Heart left ventricle (tissue), 16 donors: Measurements from ENCODE around the gene SERPINA5. TPM values are rescaled to one million over a fixed set of nuclear protein-coding genes. Genes with fewer than 3 reads are reported as not detected.
A peak's percentile ranks its signal among the peaks of the same experiment; 100 is the strongest.

ENCODE experiments used
- ATAC-seq, 4 donors: fragments of 200-7000 bp; cut with Tn5 transposase; one replicate each; pipeline ENCODE4 v1.9.1; 2020 to 2022; ENCODE audit warnings: moderate library complexity in 4 of 4, mild to moderate bottlenecking in 3 of 4, moderate number of reproducible peaks in 1 of 4
- DNase-seq, 5 donors: peaks; one replicate each; pipeline ENCODE4 v3.0.0-alpha.2; 2020
- H3K27ac ChIP-seq, 12 donors: fragments of 200-600 bp; sonication (generic) in 4 of 12; one replicate each; pipeline versions ENCODE4 v1.5.0 to v1.8.0; 2016 to 2022; ENCODE audit warnings: mild to moderate bottlenecking in 2 of 12
- H3K27me3 ChIP-seq, 9 donors: fragments of 200-600 bp; sonication (generic) in 2 of 9; one replicate each; pipeline versions ENCODE4 v1.5.1 to v1.8.0; 2016 to 2022; ENCODE audit warnings: mild to moderate bottlenecking in 3 of 9
- H3K36me3 ChIP-seq, 9 donors: fragments of 200-600 bp; sonication (generic) in 2 of 9; one replicate each; pipeline versions ENCODE4 v1.5.0 to v1.8.0; 2018 to 2022; ENCODE audit warnings: mild to moderate bottlenecking in 2 of 9
- H3K4me1 ChIP-seq, 12 donors: fragments of 200-600 bp; sonication (generic) in 4 of 12; one replicate each; pipeline versions ENCODE4 v1.5.0 to v1.8.0; 2016 to 2022; ENCODE audit warnings: mild to moderate bottlenecking in 3 of 12
- H3K4me3 ChIP-seq, 12 donors: fragments of 200-600 bp; sonication (generic) in 4 of 12; one replicate each; pipeline versions ENCODE4 v1.5.0 to v1.8.0; 2017 to 2022; ENCODE audit warnings: mild to moderate bottlenecking in 9 of 12, moderate library complexity in 4 of 12
- H3K9me3 ChIP-seq, 12 donors: fragments of 200-600 bp; sonication (generic) in 4 of 12; one replicate each; pipeline versions ENCODE4 v1.5.0 to v1.8.0; 2016 to 2022; ENCODE audit warnings: mild to moderate bottlenecking in 1 of 12
- CTCF ChIP-seq, 12 donors: fragments of 200-600 bp; sonication (generic) in 4 of 12; IDR thresholded peaks; one replicate each; pipeline versions ENCODE4 v1.5.0 to v1.8.0; 2018 to 2022; ENCODE audit warnings: antibody characterized with exemption in 12 of 12, mild to moderate bottlenecking in 5 of 12
- POLR2A ChIP-seq, 2 donors: fragments of 450-650 bp; IDR thresholded peaks; one replicate each; pipeline ENCODE4 v1.6.1; 2017; ENCODE audit warnings: antibody characterized with exemption in 2 of 2, mild to moderate bottlenecking in 2 of 2, moderate library complexity in 2 of 2
- WGBS, 4 donors: extraction: QIAGEN DNeasy Blood & Tissue Kit in 2 of 4; methylation state at CpG; one replicate each; pipeline versions ENCODE4 v1.1.5 to v1.1.7; 2013 to 2018; 5-methylcytosine and 5-hydroxymethylcytosine counted together
- intact Hi-C, 10 donors: fragments of 100-400 bp; cut with DNase I; formaldehyde crosslinking; loops; one replicate each; pipeline versions ENCODE4 v1.11.1 to v1.14.2; 2022
- polyA plus RNA-seq, 2 donors: library from polyadenylated mRNA; stranded (reverse); fragments of 200-250 nt; gene quantifications; one replicate each; pipeline ENCODE4 v1.2.3, GENCODE V29; 2013
- total RNA-seq, 9 donors: library from RNA; depleted of rRNA in 2 of 9; stranded (reverse); fragments of >200 nt in 2 of 9; fragmentation: NEBNext Ultra II Directional in 3 of 9; extraction: Animal tissue kit (Norgen Biotek cat#: 25700) in 3 of 9; gene quantifications; one replicate each; pipeline versions ENCODE4 v1.1.0 to v1.2.4, GENCODE V29; 2016 to 2023
- donor health status: ischemic (EF 13 %, LVEDD 7.1; RV severe dilation, severe dysfunction).
- donor health status: healthy with polysubstance abuse.
- donor health status: DM: no; HTN: yes; CAD: no.
- donor health status: DM: no; HTN: no; CAD: no.
- donor health status: ischemic (EF 25% LVEDD 6.9; RV normal size, moderate dysfunction).
- donor health status: ischemic (EF 25% LVEDD 5.7; RV mildly dilated, moderate dysfunction).
- donor health status: healthy.
- donor health status: DM: yes; HTN: yes; CAD: no.
- donor health status: ischemic (EF 35%, LVEDD 5.7; RV mildly dilated, moderate dysfunction).
- donor health status: nonischemic (EF 11% LVEDD 7.7; RV severe dilation, severe dysfunction).
- donor health status: DM: yes; HTN: yes; CAD: no.
- donor health status: PGD.
- donor health status: ischemic (EF 29% LVEDD 5.4; RV normal size, mild dysfunction).
- donor health status: nonischemic (EF 23%, LVEDD 6.1; RV moderate dilation, normal function).

The SERPINA5 gene
- total and polyA plus RNA-seq, 11 donors = 0.54 to 4.5 (median 1.1) TPM

GRCh38 chr14:94597788-94598187 is 16.6 kb downstream of the SERPINA5 start:
- TF ChIP-seq CTCF (IDR thresholded peaks at IDR 0.05) = no peak
- TF ChIP-seq POLR2A (IDR thresholded peaks at IDR 0.05) = no peak
- 75 to 89% (median 83%) methylated on average over 2 to 5 of the region's 5 CpGs for WGBS, 4 donors
- intact Hi-C loops = no loop called here
- Histone ChIP-seq H3K36me3 (no peaks in the 10 kb centered on the region), H3K27me3 (no peaks in the 10 kb centered on the region), H3K9me3 (no peaks in the 10 kb centered on the region), H3K27ac (no peak overlapping the region), H3K4me3 (no peak overlapping the region), H3K4me1 (peaks cover 3 to 66% (median 23%) of the 10 kb centered on the region in 12 donors)
- no peak for ATAC-seq
- no peak for DNase-seq

GRCh38 chr14:94598506-94598815 is 17.2 kb downstream of the SERPINA5 start:
- no peaks in the 10 kb centered on the region for H3K36me3 ChIP-seq
- no peak overlapping the region for H3K4me3 ChIP-seq
- ATAC-seq = no peak
- no peak for TF ChIP-seq POLR2A (IDR thresholded peaks at IDR 0.05)
- TF ChIP-seq CTCF (IDR thresholded peaks at IDR 0.05) = no peak
- peak overlapping the region in 5 of 12 donors; percentile 44 to 78 (median 67) for H3K27ac ChIP-seq
- H3K9me3 ChIP-seq = no peaks in the 10 kb centered on the region
- 72 to 78% (median 77%) methylated on average over 7 of the region's 7 CpGs for WGBS, 4 donors
- intact Hi-C loops = no loop called here
- DNase-seq = no peak
- H3K27me3 ChIP-seq = no peaks in the 10 kb centered on the region
- H3K4me1 ChIP-seq = peaks cover 3 to 68% (median 23%) of the 10 kb centered on the region in 12 donors

- TF ChIP-seq CTCF (IDR thresholded peaks at IDR 0.05) = no peak
- no peak for TF ChIP-seq POLR2A (IDR thresholded peaks at IDR 0.05)
- no peaks in the 10 kb centered on the region for H3K9me3 ChIP-seq
- intact Hi-C loops = no loop called here
- peak in 2 of 5 donors; percentile 62 to 84 for DNase-seq
- peaks cover 3 to 62% (median 23%) of the 10 kb centered on the region in 12 donors for H3K4me1 ChIP-seq
- no peaks in the 10 kb centered on the region for H3K27me3 ChIP-seq
- 64 to 72% (median 65%) methylated on average over 10 to 11 of the region's 11 CpGs for WGBS, 4 donors
- H3K36me3 ChIP-seq = no peaks in the 10 kb centered on the region
- no peak overlapping the region for H3K4me3 ChIP-seq
- peak; percentile 35 to 78 (median 57) for ATAC-seq
- peak overlapping the region in 6 of 12 donors; percentile 44 to 78 (median 62) for H3K27ac ChIP-seq
Observed at GRCh38 chr14:94598816-94599655, 17.8 kb downstream of the SERPINA5 start.

- peaks cover 3 to 62% (median 23%) of the 10 kb centered on the region in 12 donors for H3K4me1 ChIP-seq
- no peak for TF ChIP-seq CTCF (IDR thresholded peaks at IDR 0.05)
- no peak for TF ChIP-seq POLR2A (IDR thresholded peaks at IDR 0.05)
- WGBS, 4 donors = 31 to 50% (median 42%) methylated on average over 3 of the region's 3 CpGs
Observed at GRCh38 chr14:94599656-94600004, 18.4 kb downstream of the SERPINA5 start.

More at GRCh38 chr14:94599656-94600004, 18.4 kb downstream of the SERPINA5 start:
- peak in 2 of 4 donors; percentile 1 to 3 for ATAC-seq
- H3K27me3 ChIP-seq = no peaks in the 10 kb centered on the region
- H3K36me3 ChIP-seq = no peaks in the 10 kb centered on the region
- intact Hi-C loops = no loop called here
- H3K27ac ChIP-seq = peak overlapping the region in 6 of 12 donors; percentile 44 to 78 (median 62)
- H3K4me3 ChIP-seq = no peak overlapping the region
- H3K9me3 ChIP-seq = no peaks in the 10 kb centered on the region
- no peak for DNase-seq
